GM18873 (cell line): ENCODE results near the gene THNSL1.
"Not testable (repeated sequence)": the region's sequence is repeated elsewhere in the genome, so short reads cannot be mapped to it uniquely, and the experiment has no call there.

Experiments
- ATAC-seq: cut with Tn5 transposase; IDR thresholded peaks from one replicate; pipeline ENCODE4 v1.9.1; 2021; ENCODE audit warnings: mild to moderate bottlenecking, moderate library complexity, moderate number of reproducible peaks; ENCODE audit not compliant: unreplicated experiment, low FRiP score

Gene THNSL1

GRCh38 chr10:24993237-24993958, 23.0 kb upstream of the THNSL1 start:
- ATAC-seq = no peak

DNA sequence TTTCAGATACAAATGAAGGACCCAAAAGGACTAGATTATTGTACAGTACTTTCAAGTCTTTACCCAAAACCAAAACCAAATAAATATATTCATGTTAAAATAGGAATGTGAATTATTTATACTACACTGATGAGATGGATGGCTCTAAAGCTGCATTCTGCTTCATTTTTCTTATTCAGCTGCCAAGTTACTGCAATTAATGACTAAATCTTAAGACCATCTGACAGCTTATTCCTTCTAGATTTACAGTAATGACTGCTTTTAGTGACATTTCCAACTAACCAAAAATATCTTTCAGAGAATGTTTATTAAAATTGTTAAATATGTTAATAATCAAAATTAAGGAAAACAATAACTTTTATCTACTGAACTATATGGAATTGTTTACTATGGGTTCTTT, 21.3 kb upstream of the THNSL1 start:
- no peak for ATAC-seq

DNA sequence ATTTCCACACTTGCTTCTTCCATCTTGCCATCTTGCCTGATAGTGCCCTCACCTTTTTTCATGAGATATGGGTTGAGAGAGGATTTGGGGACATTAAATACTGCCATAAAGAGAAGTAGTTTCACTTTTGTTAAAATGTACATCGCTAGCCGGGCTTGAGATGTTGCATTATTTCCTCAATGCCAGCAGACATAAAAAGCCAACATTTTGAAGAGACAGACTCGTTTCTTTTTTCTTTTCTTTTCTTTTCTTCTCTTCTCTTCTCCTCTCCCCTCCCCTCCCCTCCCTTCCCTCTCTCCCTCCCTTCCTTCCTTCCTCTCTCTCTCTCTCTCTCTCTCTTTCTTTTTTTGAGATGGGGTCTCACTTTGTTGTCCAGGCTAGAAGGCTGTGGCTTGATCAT, 18.4 kb upstream of the THNSL1 start:
- ATAC-seq = no peak

GRCh38 chr10:25011591-25011990, 4.8 kb upstream of the THNSL1 start:
- ATAC-seq = not testable (repeated sequence)

GRCh38 chr10:25014579-25014978, 1.8 kb upstream of the THNSL1 start:
- ATAC-seq = no peak

- ATAC-seq = peak; percentile 57
These were observed 510 bp upstream of the THNSL1 start, which contains the start of gene ENKUR for GRCh38 chr10:25015828-25016375. ENKUR (minus strand) TSS chr10:25016158; CDS start chr10:25015936, 222 bp downstream.

- no peak for ATAC-seq
These were observed 760 bp downstream of the THNSL1 start for GRCh38 chr10:25017154-25017590.

- no peak for ATAC-seq
These were observed 1.2 kb downstream of the THNSL1 start for GRCh38 chr10:25017661-25018060.

- ATAC-seq = no peak
These were observed 2.3 kb downstream of the THNSL1 start for GRCh38 chr10:25018703-25019102.

GRCh38 chr10:25023278-25023677, 6.9 kb downstream of the THNSL1 start:
- no peak for ATAC-seq

GRCh38 chr10:25024528-25024927, 8.1 kb downstream of the THNSL1 start:
- ATAC-seq = no peak

DNA sequence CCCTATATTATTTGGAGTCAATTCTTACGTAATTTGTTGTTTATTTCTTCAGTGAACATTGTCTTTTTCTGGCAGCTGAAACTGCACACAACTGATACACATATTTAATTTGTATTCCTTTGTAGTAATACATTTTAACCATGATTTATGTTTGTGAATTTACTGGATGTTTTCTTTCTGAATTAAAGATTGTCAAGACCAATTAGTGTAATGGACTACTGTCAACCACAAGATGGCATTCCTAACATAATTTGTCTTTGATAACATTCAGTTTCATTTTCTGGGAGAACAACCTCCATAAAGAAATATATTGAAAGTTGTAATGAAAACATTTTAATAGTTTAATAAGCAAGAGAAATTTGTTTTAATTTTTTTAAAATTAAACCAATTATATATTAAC, 10.1 kb downstream of the THNSL1 start:
- ATAC-seq = no peak

DNA sequence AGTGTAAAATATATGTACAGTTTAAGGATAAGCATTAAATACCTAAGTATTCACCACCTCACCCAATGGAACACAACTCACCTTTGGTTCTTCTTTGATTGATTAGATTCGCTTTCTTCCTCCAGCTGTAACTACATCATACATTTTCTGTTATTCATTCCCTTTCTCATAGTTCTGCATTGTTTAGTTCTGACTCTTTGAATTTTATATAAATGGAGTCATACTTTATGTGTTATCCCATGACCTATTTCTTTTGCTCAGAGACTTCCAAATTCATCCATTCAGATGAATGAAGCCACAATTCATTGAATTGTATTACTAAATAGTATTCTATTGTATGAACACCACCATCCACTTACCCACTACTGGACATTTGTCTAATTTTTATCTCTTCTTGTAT, 12.3 kb downstream of the THNSL1 start:
- ATAC-seq = no peak

- no peak for ATAC-seq
These were observed 13.1 kb downstream of the THNSL1 start for GRCh38 chr10:25029519-25029918.

- no peak for ATAC-seq
These were observed 20.0 kb downstream of the THNSL1 start for GRCh38 chr10:25036381-25036780.

GRCh38 chr10:25038325-25038724, 21.9 kb downstream of the THNSL1 start:
- no peak for ATAC-seq

DNA sequence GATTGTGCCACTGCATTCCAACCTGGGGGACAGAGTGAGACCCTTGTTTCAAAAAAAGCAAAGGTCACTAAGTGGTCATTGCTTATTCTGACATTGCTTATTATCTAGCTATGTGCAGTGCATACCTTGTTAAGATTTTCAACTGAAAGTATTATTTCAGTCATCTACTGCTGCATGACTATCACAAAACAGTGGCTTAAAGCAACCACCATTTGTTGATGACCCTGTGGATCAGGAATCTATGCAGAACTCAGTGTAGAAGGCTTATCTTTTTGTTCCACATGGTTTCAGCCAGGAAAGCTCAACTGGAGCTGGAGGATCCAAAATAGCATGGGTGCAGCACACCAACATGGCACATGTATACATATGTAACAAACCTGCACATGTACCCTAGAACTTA, 23.1 kb downstream of the THNSL1 start:
- ATAC-seq = no peak

DNA sequence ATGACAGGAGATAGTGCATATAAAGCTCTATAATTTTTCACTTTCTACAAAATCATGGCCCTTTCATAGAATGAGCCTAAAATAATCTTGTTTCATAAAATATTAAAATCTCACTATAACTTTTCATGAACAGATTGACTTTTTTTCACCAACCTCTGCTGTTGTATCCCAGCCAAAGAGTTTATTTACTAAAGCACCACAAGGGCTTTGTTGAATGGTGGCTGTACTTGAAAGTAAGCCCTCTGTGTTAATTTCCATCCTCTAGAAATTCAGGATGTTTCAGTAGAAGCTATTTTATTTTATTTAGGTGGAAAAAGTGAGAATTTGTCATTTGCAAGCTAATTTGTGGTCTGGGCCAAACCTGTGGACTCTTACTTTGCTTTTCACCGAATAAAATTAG, 30.2 kb downstream of the THNSL1 start:
- ATAC-seq = no peak

- no peak for ATAC-seq
These were observed 30.7 kb downstream of the THNSL1 start for GRCh38 chr10:25047088-25047487.

GRCh38 chr10:25047591-25048301, 31.3 kb downstream of the THNSL1 start:
- ATAC-seq = no peak

DNA sequence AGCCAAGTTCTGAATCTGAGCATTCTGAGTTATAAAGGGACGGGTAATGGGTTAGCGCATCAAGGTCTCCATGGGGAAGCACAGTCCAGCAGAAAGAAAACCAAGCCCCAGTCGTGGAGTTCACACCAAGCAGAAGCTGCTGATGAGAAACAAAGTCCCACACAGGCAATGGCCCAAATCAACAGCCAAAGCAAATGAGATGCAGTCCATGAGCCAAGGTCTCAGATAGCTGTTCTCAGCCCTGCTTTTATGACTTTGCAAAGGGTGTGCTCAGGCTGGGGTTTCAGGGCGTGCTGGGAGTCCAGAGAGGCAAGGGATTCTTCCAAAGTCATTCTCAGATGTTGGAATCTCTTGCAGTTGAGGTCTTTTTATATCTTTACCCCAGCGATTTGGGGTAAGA, 32.0 kb downstream of the THNSL1 start:
- no peak for ATAC-seq

DNA sequence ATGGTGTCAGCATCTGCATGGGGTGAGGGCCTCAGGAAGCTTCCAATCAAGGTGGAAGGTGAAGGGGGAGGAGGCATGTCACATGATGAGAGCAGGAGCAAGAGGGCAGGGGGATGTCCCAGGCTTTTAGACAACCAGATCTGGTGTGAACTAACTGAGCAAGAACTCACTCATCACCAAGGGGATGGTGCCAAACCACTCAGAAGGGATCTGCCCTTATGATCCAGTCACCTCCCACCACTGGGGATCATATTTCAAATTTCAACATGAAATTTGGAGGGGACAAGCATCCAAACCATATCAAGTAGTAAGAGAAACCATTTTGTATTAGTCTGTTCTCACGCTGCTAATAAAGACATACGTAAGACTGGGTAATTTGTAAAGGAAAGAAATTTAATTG, 33.6 kb downstream of the THNSL1 start:
- ATAC-seq = no peak
